Astrocyte (in vitro differentiated cells and primary cell): ENCODE data around the gene CYTH3. TPM values are rescaled to one million over a fixed set of nuclear protein-coding genes. Genes with fewer than 3 reads are reported as not detected.
"Not testable (repeated sequence)": the region's sequence is repeated elsewhere in the genome, so short reads cannot be mapped to it uniquely, and the experiment has no call there.

Source experiments
- DNase-seq: peaks from one replicate; pipeline ENCODE4 v3.0.0-alpha.2; 2010; ENCODE audit warnings: low read depth
- FAIRE-seq: peaks from 2 replicates; lab custom pipeline; 2011; peaks lifted over from hg19 to GRCh38; lab: Jason Lieb, UNC
- H2AFZ ChIP-seq: 2 replicates; pipeline ENCODE4 v1.6.0; 2012; ENCODE audit warnings: low read depth, low read length, inconsistent platforms
- H3K27ac ChIP-seq: 2 replicates; pipeline ENCODE4 v1.5.1; 2011; ENCODE audit warnings: low read depth, low read length, inconsistent platforms
- H3K27me3 ChIP-seq: 2 replicates; pipeline ENCODE4 v1.6.0; 2011; ENCODE audit warnings: low read length, inconsistent platforms; ENCODE audit not compliant: insufficient read depth
- H3K36me3 ChIP-seq: 2 replicates; pipeline ENCODE4 v1.5.1; 2011; ENCODE audit warnings: low read length, inconsistent platforms; ENCODE audit not compliant: insufficient read depth
- H3K4me1 ChIP-seq: 2 replicates; pipeline ENCODE4 v1.5.1; 2011; ENCODE audit warnings: low read length, inconsistent platforms; ENCODE audit not compliant: insufficient read depth
- H3K4me2 ChIP-seq: 2 replicates; pipeline ENCODE4 v1.6.0; 2012; ENCODE audit warnings: low read length, inconsistent platforms
- H3K4me3 ChIP-seq: 2 replicates; pipeline ENCODE4 v1.5.1; 2011; ENCODE audit warnings: low read depth, mild to moderate bottlenecking, low read length, inconsistent platforms; ENCODE audit not compliant: insufficient read depth
- H3K79me2 ChIP-seq: 2 replicates; pipeline ENCODE4 v1.6.0; 2012; ENCODE audit warnings: mild to moderate bottlenecking, low read length, inconsistent platforms; ENCODE audit not compliant: insufficient read depth
- H3K9ac ChIP-seq: 2 replicates; pipeline ENCODE4 v1.6.0; 2012; ENCODE audit warnings: mild to moderate bottlenecking, low read length, inconsistent platforms
- H3K9me3 ChIP-seq: 2 replicates; pipeline ENCODE4 v1.5.1; 2012; ENCODE audit warnings: low read depth, mild to moderate bottlenecking, low read length, inconsistent platforms; ENCODE audit not compliant: insufficient read depth
- H4K20me1 ChIP-seq: 2 replicates; pipeline ENCODE4 v1.6.0; 2012; ENCODE audit warnings: low read length, inconsistent platforms; ENCODE audit not compliant: insufficient read depth
- H3K27ac Mint-ChIP-seq: one replicate; pipeline ENCODE4 v1.8.0; 2021; ENCODE audit warnings: mild to moderate bottlenecking, mixed read lengths; ENCODE audit not compliant: unreplicated experiment
- H3K27me3 Mint-ChIP-seq: one replicate; pipeline ENCODE4 v1.8.0; 2021; ENCODE audit warnings: low read depth, mixed read lengths; ENCODE audit not compliant: unreplicated experiment
- H3K36me3 Mint-ChIP-seq: one replicate; pipeline ENCODE4 v1.8.0; 2021; ENCODE audit warnings: low read depth, mixed read lengths; ENCODE audit not compliant: unreplicated experiment
- H3K4me1 Mint-ChIP-seq: one replicate; pipeline ENCODE4 v1.8.0; 2021; ENCODE audit warnings: low read depth, mixed read lengths; ENCODE audit not compliant: unreplicated experiment
- H3K4me3 Mint-ChIP-seq: one replicate; pipeline ENCODE4 v1.8.0; 2021; ENCODE audit warnings: mild to moderate bottlenecking, moderate library complexity, mixed read lengths; ENCODE audit not compliant: unreplicated experiment
- H3K9me3 Mint-ChIP-seq: one replicate; pipeline ENCODE4 v1.8.0; 2021; ENCODE audit warnings: mild to moderate bottlenecking, mixed read lengths; ENCODE audit not compliant: unreplicated experiment
- EZH2 ChIP-seq: IDR thresholded peaks from 2 replicates; pipeline ENCODE4 v1.6.1; 2012; ENCODE audit warnings: mild to moderate bottlenecking, low read length, inconsistent platforms; ENCODE audit not compliant: insufficient read depth
- total RNA-seq: library from RNA; stranded (reverse); gene quantifications from 2 replicates; pipeline ENCODE4 v1.2.1, GENCODE V29; 2021
- TF ChIP-seq, protein P1 (sequence below): IDR thresholded peaks from 2 replicates; pipeline ENCODE4 v1.5.1; 2011; ENCODE audit warnings: low read depth, mild to moderate bottlenecking, inconsistent platforms, low read length, moderate library complexity; ENCODE audit not compliant: insufficient read depth

The CYTH3 gene
- total RNA-seq, 1 donor from 2014 or later = 29.3 TPM

DNA sequence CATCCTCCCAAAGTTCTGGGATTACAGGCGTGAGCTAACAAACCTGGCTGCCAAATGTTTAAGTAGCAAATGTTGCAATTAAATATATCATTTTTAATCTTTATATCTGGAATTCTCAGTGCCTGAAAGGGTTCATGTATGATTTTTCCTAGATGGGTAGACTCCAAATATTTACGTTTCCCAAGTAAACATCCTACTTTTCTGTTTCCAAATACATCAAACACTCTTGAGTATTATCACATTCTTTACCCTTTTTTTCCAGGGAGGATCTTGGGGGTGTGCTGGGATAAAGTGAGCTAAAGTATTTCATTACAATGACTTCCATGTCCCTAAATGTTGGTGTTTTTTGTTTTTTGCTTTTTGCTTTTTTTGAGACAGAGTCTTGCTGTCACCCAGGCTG, 32.9 kb upstream of the CYTH3 start:
- H3K4me3 Mint-ChIP-seq = no peak overlapping the region
- H2AFZ ChIP-seq = no peak overlapping the region
- TF ChIP-seq, protein P1, sequence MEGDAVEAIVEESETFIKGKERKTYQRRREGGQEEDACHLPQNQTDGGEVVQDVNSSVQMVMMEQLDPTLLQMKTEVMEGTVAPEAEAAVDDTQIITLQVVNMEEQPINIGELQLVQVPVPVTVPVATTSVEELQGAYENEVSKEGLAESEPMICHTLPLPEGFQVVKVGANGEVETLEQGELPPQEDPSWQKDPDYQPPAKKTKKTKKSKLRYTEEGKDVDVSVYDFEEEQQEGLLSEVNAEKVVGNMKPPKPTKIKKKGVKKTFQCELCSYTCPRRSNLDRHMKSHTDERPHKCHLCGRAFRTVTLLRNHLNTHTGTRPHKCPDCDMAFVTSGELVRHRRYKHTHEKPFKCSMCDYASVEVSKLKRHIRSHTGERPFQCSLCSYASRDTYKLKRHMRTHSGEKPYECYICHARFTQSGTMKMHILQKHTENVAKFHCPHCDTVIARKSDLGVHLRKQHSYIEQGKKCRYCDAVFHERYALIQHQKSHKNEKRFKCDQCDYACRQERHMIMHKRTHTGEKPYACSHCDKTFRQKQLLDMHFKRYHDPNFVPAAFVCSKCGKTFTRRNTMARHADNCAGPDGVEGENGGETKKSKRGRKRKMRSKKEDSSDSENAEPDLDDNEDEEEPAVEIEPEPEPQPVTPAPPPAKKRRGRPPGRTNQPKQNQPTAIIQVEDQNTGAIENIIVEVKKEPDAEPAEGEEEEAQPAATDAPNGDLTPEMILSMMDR = no peak

DNA sequence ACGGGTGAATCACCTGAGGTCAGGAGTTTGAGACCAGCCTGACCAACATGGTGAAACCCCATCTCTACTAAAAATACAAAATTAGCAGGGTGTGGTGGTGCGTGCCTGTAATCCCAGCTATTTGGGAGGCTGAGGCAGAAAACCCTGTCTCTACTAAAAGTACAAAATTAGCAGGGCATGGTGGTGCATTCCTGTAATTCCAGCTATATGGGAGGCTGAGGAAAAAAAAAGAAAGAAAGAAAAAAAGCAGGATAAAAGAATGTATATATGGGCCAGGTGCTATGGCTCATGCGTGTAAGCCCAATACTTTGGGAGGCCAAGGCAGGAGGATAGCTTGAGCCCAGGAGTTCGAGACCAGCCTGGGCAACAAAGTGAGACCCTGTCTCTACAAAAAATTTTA, 29.0 kb upstream of the CYTH3 start:
- H3K4me3 ChIP-seq, H3K79me2 ChIP-seq, H4K20me1 ChIP-seq, H3K27me3 ChIP-seq, H3K4me1 Mint-ChIP-seq, H3K27ac ChIP-seq, H3K27ac Mint-ChIP-seq, H3K4me3 Mint-ChIP-seq, H3K4me2 ChIP-seq, H2AFZ ChIP-seq, H3K9ac ChIP-seq, DNase-seq, H3K27me3 Mint-ChIP-seq, H3K4me1 ChIP-seq, H3K9me3 ChIP-seq, H3K36me3 Mint-ChIP-seq, FAIRE-seq, H3K9me3 Mint-ChIP-seq, H3K36me3 ChIP-seq: not testable (repeated sequence)

More for the DNA sequence above, 32.9 kb upstream of the CYTH3 start:
- Histone ChIP-seq H3K4me1 (peaks cover 6% of the 10 kb centered on the region), H3K9me3 (no peaks in the 10 kb centered on the region), H3K27me3 (no peaks in the 10 kb centered on the region), H3K27ac (no peak overlapping the region), H4K20me1 (no peaks in the 10 kb centered on the region), H3K4me2 (no peak overlapping the region), H3K4me3 (no peak overlapping the region), H3K79me2 (no peaks in the 10 kb centered on the region), H3K36me3 (no peaks in the 10 kb centered on the region), H3K9ac (no peak overlapping the region)
- Mint-ChIP-seq H3K4me1 (peaks cover 12% of the 10 kb centered on the region), H3K27ac (no peak overlapping the region), H3K27me3 (no peaks in the 10 kb centered on the region), H3K9me3 (no peaks in the 10 kb centered on the region), H3K36me3 (no peaks in the 10 kb centered on the region)
- no peak for DNase-seq
- no peak for FAIRE-seq

DNA sequence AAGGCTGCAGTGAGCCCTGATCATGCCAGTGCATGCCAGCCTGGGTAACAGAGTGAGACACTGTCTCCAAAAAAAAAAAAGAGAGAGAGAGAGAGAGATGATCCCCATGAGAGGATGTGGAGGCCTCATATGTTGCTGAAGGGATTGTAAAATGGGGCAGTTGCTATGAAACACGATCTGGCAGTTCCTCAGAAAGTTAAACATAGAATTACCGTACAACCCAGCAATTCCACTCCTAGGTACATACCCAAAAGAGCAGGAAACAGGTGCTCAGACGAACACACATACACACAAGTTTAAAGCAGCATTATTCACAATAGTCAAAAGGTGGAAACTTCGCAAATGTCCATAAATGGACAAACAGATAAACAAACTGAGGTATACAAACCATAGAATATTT, 27.4 kb upstream of the CYTH3 start:
- H3K4me1 ChIP-seq = no peaks in the 10 kb centered on the region
- H3K27ac Mint-ChIP-seq = no peak overlapping the region
- H3K4me2 ChIP-seq = no peak overlapping the region
- no peak for TF ChIP-seq EZH2
- TF ChIP-seq, protein P1 = no peak
- H3K27ac ChIP-seq = no peak overlapping the region
- H3K27me3 Mint-ChIP-seq = no peaks in the 10 kb centered on the region
- H3K36me3 Mint-ChIP-seq = no peaks in the 10 kb centered on the region
- H3K4me3 ChIP-seq = no peak overlapping the region
- H3K4me1 Mint-ChIP-seq = no peaks in the 10 kb centered on the region
- peaks cover 3% of the 10 kb centered on the region for H3K9me3 Mint-ChIP-seq
- H3K27me3 ChIP-seq = no peaks in the 10 kb centered on the region
- no peaks in the 10 kb centered on the region for H3K36me3 ChIP-seq
- no peak overlapping the region for H3K9ac ChIP-seq
- no peak overlapping the region for H2AFZ ChIP-seq
- no peak overlapping the region for H3K4me3 Mint-ChIP-seq
- FAIRE-seq (no peak), DNase-seq (no peak)
- H3K79me2 ChIP-seq = no peaks in the 10 kb centered on the region
- no peaks in the 10 kb centered on the region for H4K20me1 ChIP-seq
- no peaks in the 10 kb centered on the region for H3K9me3 ChIP-seq
